Tibial nerve (tissue), 4 donors: Measurements from ENCODE around the gene LHFPL3.

ENCODE experiments used
- EP300 ChIP-seq, 2 donors: sonication (generic); formaldehyde crosslinking; IDR thresholded peaks; one replicate each; pipeline ENCODE4 v1.6.1; 2017; ENCODE audit warnings: antibody characterized with exemption in 2 of 2, mild to moderate bottlenecking in 1 of 2
- TF ChIP-seq, protein P1 (sequence below), 5 experiments: fragments of 200-600 bp in 3 of 5; fragments of 450-650 bp in 2 of 5; sonication (generic) in 3 of 5; IDR thresholded peaks; one replicate each; pipeline ENCODE4 v1.5.1; 2016 to 2019; ENCODE audit warnings: antibody characterized with exemption in 5 of 5, mild to moderate bottlenecking in 3 of 5, moderate library complexity in 2 of 5

DNA sequence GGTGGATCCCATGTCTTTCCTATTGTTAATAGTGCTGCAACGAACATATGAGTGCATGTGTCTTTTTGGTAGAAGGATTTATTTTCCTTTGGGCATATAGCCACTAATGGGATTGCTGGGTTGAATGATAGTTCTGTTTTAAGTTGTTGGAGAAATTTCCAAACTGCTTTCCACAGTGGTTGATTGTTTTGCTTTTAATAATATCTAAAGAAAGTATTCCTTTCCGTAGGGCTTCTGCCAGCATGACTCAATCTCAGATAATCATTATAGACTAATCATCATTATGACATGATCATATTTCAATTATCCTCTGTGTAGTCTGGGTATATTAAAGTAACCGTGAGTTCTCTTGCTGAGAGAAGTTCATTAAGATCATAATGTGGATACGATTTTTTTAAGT is 575.4 kb downstream of the LHFPL3 start:
- no peak for TF ChIP-seq EP300 (IDR thresholded peaks at IDR 0.05)
- TF ChIP-seq, protein P1, sequence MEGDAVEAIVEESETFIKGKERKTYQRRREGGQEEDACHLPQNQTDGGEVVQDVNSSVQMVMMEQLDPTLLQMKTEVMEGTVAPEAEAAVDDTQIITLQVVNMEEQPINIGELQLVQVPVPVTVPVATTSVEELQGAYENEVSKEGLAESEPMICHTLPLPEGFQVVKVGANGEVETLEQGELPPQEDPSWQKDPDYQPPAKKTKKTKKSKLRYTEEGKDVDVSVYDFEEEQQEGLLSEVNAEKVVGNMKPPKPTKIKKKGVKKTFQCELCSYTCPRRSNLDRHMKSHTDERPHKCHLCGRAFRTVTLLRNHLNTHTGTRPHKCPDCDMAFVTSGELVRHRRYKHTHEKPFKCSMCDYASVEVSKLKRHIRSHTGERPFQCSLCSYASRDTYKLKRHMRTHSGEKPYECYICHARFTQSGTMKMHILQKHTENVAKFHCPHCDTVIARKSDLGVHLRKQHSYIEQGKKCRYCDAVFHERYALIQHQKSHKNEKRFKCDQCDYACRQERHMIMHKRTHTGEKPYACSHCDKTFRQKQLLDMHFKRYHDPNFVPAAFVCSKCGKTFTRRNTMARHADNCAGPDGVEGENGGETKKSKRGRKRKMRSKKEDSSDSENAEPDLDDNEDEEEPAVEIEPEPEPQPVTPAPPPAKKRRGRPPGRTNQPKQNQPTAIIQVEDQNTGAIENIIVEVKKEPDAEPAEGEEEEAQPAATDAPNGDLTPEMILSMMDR (IDR thresholded peaks at IDR 0.05) = no peak
